ENCODE measurements around the gene ST8SIA5. TPM values are rescaled to one million over a fixed set of nuclear protein-coding genes. Genes with fewer than 3 reads are reported as not detected.

The ST8SIA5 gene
- total RNA-seq, 2 experiments from 2014 or later, result not detected

- H3K4me3 Mint-ChIP-seq, result no peak overlapping the region
- POLR2A ChIA-PET, result no interaction called here
Observed at GRCh38 chr18:46706968-46707367, 49.9 kb downstream of the ST8SIA5 start.

GRCh38 chr18:46705521-46705920 lies 51.3 kb downstream of the ST8SIA5 start:
- intact Hi-C loops (cut with micrococcal nuclease), result no loop called here
- Mint-ChIP-seq H3K4me3 (no peak overlapping the region), H3K36me3 (ENCODE audit: low read depth) (no peaks in the 10 kb centered on the region), H3K27me3 (no peaks in the 10 kb centered on the region), H3K9me3 (no peaks in the 10 kb centered on the region), H3K27ac (no peak overlapping the region), H3K4me1 (ENCODE audit: low read depth) (no peaks in the 10 kb centered on the region)
- ChIA-PET POLR2A (no interaction called here), CTCF (no interaction called here)
- DNase-seq (no peak), ATAC-seq (no peak)
- TF ChIP-seq CTCF (IDR thresholded peaks at IDR 0.05), result no peak

More at GRCh38 chr18:46706968-46707367, 49.9 kb downstream of the ST8SIA5 start:
- Mint-ChIP-seq H3K36me3 (ENCODE audit: low read depth) (no peaks in the 10 kb centered on the region), H3K9me3 (no peaks in the 10 kb centered on the region), H3K27ac (no peak overlapping the region), H3K4me1 (ENCODE audit: low read depth) (no peaks in the 10 kb centered on the region), H3K27me3 (peaks cover 2% of the 10 kb centered on the region)
- intact Hi-C loops (cut with micrococcal nuclease), result no loop called here
- CTCF ChIA-PET, result interaction anchor here (0.5 kb wide), 1 partner anchor 251 kb away, joined by 3 read pairs; no protein-coding TSS in a partner anchor
- DNase-seq (no peak), ATAC-seq (no peak)
- TF ChIP-seq CTCF (IDR thresholded peaks at IDR 0.05), result no peak

GRCh38 chr18:46704816-46705215 lies 52.0 kb downstream of the ST8SIA5 start:
- CTCF ChIA-PET, result no interaction called here

GRCh38 chr18:46704189-46704588 lies 52.7 kb downstream of the ST8SIA5 start:
- TF ChIP-seq CTCF (IDR thresholded peaks at IDR 0.05), result no peak
- Mint-ChIP-seq H3K9me3 (no peaks in the 10 kb centered on the region), H3K27ac (no peak overlapping the region), H3K4me1 (ENCODE audit: low read depth) (no peaks in the 10 kb centered on the region), H3K27me3 (no peaks in the 10 kb centered on the region), H3K4me3 (no peak overlapping the region), H3K36me3 (ENCODE audit: low read depth) (no peaks in the 10 kb centered on the region)
- ATAC-seq, result no peak
- no peak for DNase-seq
- intact Hi-C loops (cut with micrococcal nuclease), result no loop called here
- ChIA-PET CTCF (interaction anchor here (1.2 kb wide), 1 partner anchor 47 kb away, joined by 3 read pairs; no protein-coding TSS in a partner anchor), POLR2A (no interaction called here)

More at GRCh38 chr18:46704816-46705215, 52.0 kb downstream of the ST8SIA5 start:
- ATAC-seq (no peak), DNase-seq (no peak)
- TF ChIP-seq CTCF (IDR thresholded peaks at IDR 0.05), result no peak
- Mint-ChIP-seq H3K27me3 (no peaks in the 10 kb centered on the region), H3K4me3 (no peak overlapping the region), H3K4me1 (ENCODE audit: low read depth) (no peaks in the 10 kb centered on the region), H3K27ac (no peak overlapping the region), H3K9me3 (no peaks in the 10 kb centered on the region), H3K36me3 (ENCODE audit: low read depth) (no peaks in the 10 kb centered on the region)
- POLR2A ChIA-PET, result no interaction called here
- intact Hi-C loops (cut with micrococcal nuclease), result no loop called here

- Mint-ChIP-seq H3K27me3 (no peaks in the 10 kb centered on the region), H3K4me3 (no peak overlapping the region), H3K9me3 (no peaks in the 10 kb centered on the region), H3K27ac (no peak overlapping the region), H3K4me1 (ENCODE audit: low read depth) (no peaks in the 10 kb centered on the region), H3K36me3 (ENCODE audit: low read depth) (no peaks in the 10 kb centered on the region)
- POLR2A ChIA-PET, result no interaction called here
- TF ChIP-seq CTCF (IDR thresholded peaks at IDR 0.05), result no peak
- CTCF ChIA-PET, result no interaction called here
- ATAC-seq, result no peak
- intact Hi-C loops (cut with micrococcal nuclease), result no loop called here
- DNase-seq, result no peak
Observed at GRCh38 chr18:46702471-46702870, 54.4 kb downstream of the ST8SIA5 start.
